ENCODE results near the gene CAMK4.

DNA sequence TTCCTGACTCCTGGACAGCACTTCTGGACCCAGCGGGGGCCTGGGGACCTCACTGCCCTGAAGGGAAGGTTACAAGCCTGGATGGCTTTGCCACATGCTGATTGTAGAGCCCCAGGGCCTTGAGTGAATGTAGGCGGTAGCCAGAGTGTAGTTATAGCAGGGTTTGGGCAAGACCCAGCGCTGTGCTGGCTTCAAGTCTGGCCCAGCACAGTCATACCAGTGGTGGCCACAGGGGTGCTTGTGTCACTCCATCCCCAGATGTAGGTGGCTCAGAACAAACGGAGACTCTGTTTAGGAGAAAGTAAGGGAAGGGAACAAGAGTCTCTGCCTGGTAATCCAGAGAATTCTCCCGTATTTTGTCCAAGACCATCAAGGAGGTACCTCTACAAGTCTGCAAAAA, 203.6 kb downstream of the CAMK4 start:
- TF ChIP-seq POLR2A (IDR thresholded peaks at IDR 0.05) (no peak), POLR2AphosphoS5 (IDR thresholded peaks at IDR 0.05) (no peak)
